ENCODE results near the gene ASPHD1.

Gene ASPHD1

DNA sequence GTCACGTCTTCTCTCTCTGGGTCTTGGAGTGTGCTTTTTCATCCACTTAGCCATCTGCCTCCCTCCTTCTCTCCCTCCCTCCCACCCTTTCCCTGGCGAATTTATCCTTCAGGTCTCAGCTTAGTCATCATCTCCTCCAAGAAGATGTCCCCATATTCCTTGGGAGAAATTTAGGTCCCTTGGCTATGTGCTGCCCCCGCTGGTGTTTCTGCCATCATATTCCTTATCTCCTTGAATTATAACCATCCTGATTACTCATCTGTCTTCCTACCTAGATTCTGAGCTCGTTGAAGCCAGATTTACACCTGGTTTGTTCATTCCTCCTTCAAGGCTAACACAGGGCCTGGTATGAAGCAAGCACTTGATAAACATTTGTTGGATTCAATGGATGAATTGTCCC, 5.9 kb upstream of the ASPHD1 start:
- Histone ChIP-seq H3K4me2 (ENCODE audit: low read length) (no peak overlapping the region), H3K18ac (ENCODE audit: low read length) (no peak overlapping the region), H3K27ac (ENCODE audit: low read depth, low read length) (no peak overlapping the region), H3K79me2 (ENCODE audit: control insufficient read depth, insufficient read depth, low read length) (no peaks in the 10 kb centered on the region), H2BK5ac (ENCODE audit: low read length) (no peak overlapping the region), H3K27me3 (ENCODE audit: insufficient read depth, low read length, poor library complexity) (no peaks in the 10 kb centered on the region), H3K4ac (ENCODE audit: low read depth, low read length) (no peak overlapping the region), H3K4me1 (ENCODE audit: control insufficient read depth, low read depth, low read length) (peaks cover 3% of the 10 kb centered on the region), H2BK15ac (replicated peaks; ENCODE audit: low read depth) (no peak overlapping the region), H4K5ac (ENCODE audit: low read length) (no peak overlapping the region), H2AK5ac (ENCODE audit: low read length) (no peak overlapping the region), H3K4me3 (ENCODE audit: low read length) (no peak overlapping the region), H3K23ac (ENCODE audit: low read length) (no peak overlapping the region), H4K8ac (ENCODE audit: low read depth, low read length) (no peak overlapping the region), H3K36me3 (ENCODE audit: control insufficient read depth, insufficient read depth, low read length) (no peaks in the 10 kb centered on the region), H3K56ac (ENCODE audit: low read length) (no peak overlapping the region), H2BK120ac (ENCODE audit: low read depth, low read length) (no peak overlapping the region), H3K9ac (ENCODE audit: low read length) (no peak overlapping the region), H3K79me1 (ENCODE audit: low read length) (peaks cover 3% of the 10 kb centered on the region)
- WGBS (ENCODE audit: extremely low coverage, insufficient coverage, low lambda C conversion rate) = no CpG with 5 or more reads among the region's 4 CpGs
- DNase-seq = no peak

DNA sequence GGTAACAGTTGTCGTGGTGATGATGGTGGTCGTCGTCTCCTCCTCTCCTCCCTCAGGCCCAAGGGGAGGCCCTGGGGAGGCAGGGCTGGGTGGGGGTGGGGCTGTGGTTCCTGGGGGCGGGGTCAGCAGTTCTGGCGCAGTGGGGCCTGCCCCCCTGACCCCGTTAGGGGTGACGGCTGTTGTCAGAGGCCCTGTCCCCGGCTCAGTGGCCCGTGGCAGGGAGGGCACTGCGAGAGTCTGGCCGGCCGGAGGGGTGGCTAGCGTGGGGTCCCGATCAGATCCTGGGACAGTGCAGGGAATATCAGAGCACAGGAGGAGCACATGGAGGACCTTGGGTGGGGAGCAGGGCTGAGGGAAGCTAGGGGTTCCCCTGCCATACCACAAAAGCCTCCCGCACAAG, 3.4 kb upstream of the ASPHD1 start:
- Histone ChIP-seq H3K27ac (ENCODE audit: low read depth, low read length) (no peak overlapping the region), H3K18ac (ENCODE audit: low read length) (no peak overlapping the region), H2BK120ac (ENCODE audit: low read depth, low read length) (no peak overlapping the region), H3K79me1 (ENCODE audit: low read length) (peaks cover 3% of the 10 kb centered on the region), H3K27me3 (ENCODE audit: insufficient read depth, low read length, poor library complexity) (no peaks in the 10 kb centered on the region), H3K56ac (ENCODE audit: low read length) (no peak overlapping the region), H3K4me2 (ENCODE audit: low read length) (no peak overlapping the region), H3K4me1 (ENCODE audit: control insufficient read depth, low read depth, low read length) (peaks cover 3% of the 10 kb centered on the region), H3K79me2 (ENCODE audit: control insufficient read depth, insufficient read depth, low read length) (no peaks in the 10 kb centered on the region), H3K36me3 (ENCODE audit: control insufficient read depth, insufficient read depth, low read length) (no peaks in the 10 kb centered on the region), H4K5ac (ENCODE audit: low read length) (no peak overlapping the region), H3K4ac (ENCODE audit: low read depth, low read length) (no peak overlapping the region), H2AK5ac (ENCODE audit: low read length) (no peak overlapping the region), H3K9ac (ENCODE audit: low read length) (no peak overlapping the region), H2BK5ac (ENCODE audit: low read length) (no peak overlapping the region), H2BK15ac (replicated peaks; ENCODE audit: low read depth) (no peak overlapping the region), H3K4me3 (ENCODE audit: low read length) (no peak overlapping the region), H4K8ac (ENCODE audit: low read depth, low read length) (no peak overlapping the region), H3K23ac (ENCODE audit: low read length) (no peak overlapping the region)
- no CpG with 5 or more reads among the region's 15 CpGs for WGBS (ENCODE audit: extremely low coverage, insufficient coverage, low lambda C conversion rate)
- DNase-seq = no peak

DNA sequence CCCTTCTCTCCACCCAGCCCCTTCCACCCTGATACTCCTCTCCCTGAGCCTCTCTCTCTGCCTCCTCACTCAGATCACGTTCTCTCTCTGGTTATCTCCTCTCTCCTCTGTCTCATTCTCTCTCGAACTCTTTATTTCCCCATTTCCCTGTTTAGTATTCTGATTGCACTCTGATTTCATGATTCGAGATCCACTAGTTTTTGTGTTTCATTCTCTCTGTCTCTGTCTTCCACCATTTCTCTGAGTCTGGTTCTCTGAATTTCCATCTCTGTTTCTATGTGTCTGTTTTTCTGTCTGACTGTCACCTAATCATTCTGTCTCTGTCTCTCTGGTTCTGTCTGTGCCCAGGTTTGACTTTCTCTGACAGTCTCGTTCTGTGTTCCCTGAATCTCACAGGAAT, 3.0 kb upstream of the ASPHD1 start:
- H4K5ac ChIP-seq (ENCODE audit: low read length) = no peak overlapping the region
- H3K27ac ChIP-seq (ENCODE audit: low read depth, low read length) = no peak overlapping the region
- H2BK120ac ChIP-seq (ENCODE audit: low read depth, low read length) = no peak overlapping the region
- H3K27me3 ChIP-seq (ENCODE audit: insufficient read depth, low read length, poor library complexity) = no peaks in the 10 kb centered on the region
- H3K18ac ChIP-seq (ENCODE audit: low read length) = no peak overlapping the region
- no CpG with 5 or more reads among the region's 4 CpGs for WGBS (ENCODE audit: extremely low coverage, insufficient coverage, low lambda C conversion rate)
- H2BK5ac ChIP-seq (ENCODE audit: low read length) = no peak overlapping the region
- no peak overlapping the region for H3K4ac ChIP-seq (ENCODE audit: low read depth, low read length)
- H3K36me3 ChIP-seq (ENCODE audit: control insufficient read depth, insufficient read depth, low read length) = no peaks in the 10 kb centered on the region
- H3K23ac ChIP-seq (ENCODE audit: low read length) = no peak overlapping the region
- no peak for DNase-seq
- H3K79me1 ChIP-seq (ENCODE audit: low read length) = peaks cover 3% of the 10 kb centered on the region
- no peak overlapping the region for H2BK15ac ChIP-seq (replicated peaks; ENCODE audit: low read depth)
- H4K8ac ChIP-seq (ENCODE audit: low read depth, low read length) = no peak overlapping the region
- no peak overlapping the region for H3K4me2 ChIP-seq (ENCODE audit: low read length)
- H3K4me3 ChIP-seq (ENCODE audit: low read length) = no peak overlapping the region
- H3K79me2 ChIP-seq (ENCODE audit: control insufficient read depth, insufficient read depth, low read length) = no peaks in the 10 kb centered on the region
- H3K4me1 ChIP-seq (ENCODE audit: control insufficient read depth, low read depth, low read length) = peaks cover 3% of the 10 kb centered on the region
- H2AK5ac ChIP-seq (ENCODE audit: low read length) = no peak overlapping the region
- H3K9ac ChIP-seq (ENCODE audit: low read length) = no peak overlapping the region
- no peak overlapping the region for H3K56ac ChIP-seq (ENCODE audit: low read length)

DNA sequence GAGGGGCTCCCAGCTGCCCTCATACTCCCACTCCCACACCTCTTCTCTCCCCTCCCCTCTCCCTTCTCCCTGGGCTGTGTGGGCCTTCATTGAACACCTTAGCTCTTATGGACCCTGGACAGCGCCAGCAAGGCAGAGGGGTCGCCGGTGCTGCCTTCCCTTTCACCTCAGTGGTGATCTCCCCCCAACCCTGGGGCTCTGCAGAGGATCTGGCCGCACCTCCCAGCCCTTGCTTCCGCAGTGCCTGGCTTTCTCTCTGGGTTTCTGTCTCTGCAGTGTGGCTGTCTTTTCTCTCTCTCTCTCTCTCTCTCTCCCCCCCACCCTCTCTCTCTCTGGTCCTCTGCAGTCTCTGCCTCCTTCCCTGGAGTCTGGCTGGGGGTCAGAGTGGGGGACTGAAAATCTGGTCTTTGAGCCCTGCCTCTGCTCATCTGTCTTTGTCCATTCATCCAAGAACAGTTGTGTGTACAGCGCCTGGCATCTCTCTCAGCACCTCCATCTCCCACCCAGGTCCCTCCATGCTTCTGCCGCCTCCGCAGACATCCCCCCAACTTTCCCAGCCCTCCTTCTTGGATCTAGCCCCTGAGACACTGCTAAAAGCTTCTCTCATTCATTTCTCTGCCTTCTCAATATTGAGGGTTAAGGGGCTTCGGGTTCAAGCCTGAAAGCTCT, 2.0 kb upstream of the ASPHD1 start:
- Histone ChIP-seq H3K79me2 (ENCODE audit: control insufficient read depth, insufficient read depth, low read length) (no peaks in the 10 kb centered on the region), H3K4ac (ENCODE audit: low read depth, low read length) (no peak overlapping the region), H3K9ac (ENCODE audit: low read length) (peak overlapping the region; percentile 87), H3K4me3 (ENCODE audit: low read length) (peak overlapping the region; percentile 55), H3K79me1 (ENCODE audit: low read length) (peaks cover 3% of the 10 kb centered on the region), H4K5ac (ENCODE audit: low read length) (no peak overlapping the region), H3K4me1 (ENCODE audit: control insufficient read depth, low read depth, low read length) (peaks cover 3% of the 10 kb centered on the region), H3K56ac (ENCODE audit: low read length) (peak overlapping the region; percentile 82), H3K36me3 (ENCODE audit: control insufficient read depth, insufficient read depth, low read length) (no peaks in the 10 kb centered on the region), H3K23ac (ENCODE audit: low read length) (no peak overlapping the region), H4K8ac (ENCODE audit: low read depth, low read length) (no peak overlapping the region), H3K27me3 (ENCODE audit: insufficient read depth, low read length, poor library complexity) (no peaks in the 10 kb centered on the region), H2AK5ac (ENCODE audit: low read length) (no peak overlapping the region), H2BK15ac (replicated peaks; ENCODE audit: low read depth) (no peak overlapping the region), H3K4me2 (ENCODE audit: low read length) (peak overlapping the region; percentile 69), H2BK5ac (ENCODE audit: low read length) (no peak overlapping the region), H3K27ac (ENCODE audit: low read depth, low read length) (no peak overlapping the region), H3K18ac (ENCODE audit: low read length) (no peak overlapping the region), H2BK120ac (ENCODE audit: low read depth, low read length) (no peak overlapping the region)
- WGBS (ENCODE audit: extremely low coverage, insufficient coverage, low lambda C conversion rate) = no CpG with 5 or more reads among the region's 9 CpGs
- DNase-seq = peak; percentile 49

DNA sequence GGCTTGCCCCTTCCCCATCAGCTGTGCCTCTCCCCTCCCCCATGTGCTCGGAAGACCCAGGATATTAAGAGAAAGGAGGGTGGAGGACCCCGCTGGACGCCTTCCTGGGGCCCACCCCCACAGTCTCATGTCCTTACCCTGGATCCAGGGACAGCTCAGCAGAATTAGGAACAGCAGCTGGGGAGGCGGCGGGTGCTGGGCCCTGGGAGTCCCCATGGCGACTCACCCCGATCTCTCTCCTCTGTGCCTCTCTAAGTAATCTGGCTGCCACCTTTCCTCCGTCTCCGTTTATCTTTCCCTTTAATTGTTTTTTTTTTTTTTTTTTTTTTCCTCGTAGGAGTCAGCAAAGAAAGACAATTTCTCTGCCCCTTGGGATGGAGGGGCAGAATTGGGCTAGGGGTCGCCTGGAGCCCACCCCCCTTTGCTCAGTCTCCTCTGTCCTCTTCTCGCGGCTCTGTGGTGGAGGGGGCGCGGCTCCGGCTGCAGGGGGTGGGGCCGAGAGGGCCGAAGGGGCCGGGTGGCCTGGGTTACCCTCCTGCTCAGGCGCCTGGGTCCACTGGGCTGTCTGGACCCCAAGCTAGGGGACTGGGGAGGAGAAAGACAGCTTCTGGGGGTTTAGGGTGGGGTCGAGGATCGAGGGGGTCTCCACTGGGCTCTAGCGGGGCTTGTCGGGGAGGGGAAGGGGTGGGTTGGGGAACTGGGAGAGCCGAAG, 1.3 kb upstream of the ASPHD1 start:
- Histone ChIP-seq H3K27ac (ENCODE audit: low read depth, low read length) (no peak overlapping the region), H4K5ac (ENCODE audit: low read length) (no peak overlapping the region), H3K36me3 (ENCODE audit: control insufficient read depth, insufficient read depth, low read length) (no peaks in the 10 kb centered on the region), H3K27me3 (ENCODE audit: insufficient read depth, low read length, poor library complexity) (no peaks in the 10 kb centered on the region), H3K18ac (ENCODE audit: low read length) (peak overlapping the region; percentile 51), H3K56ac (ENCODE audit: low read length) (peak overlapping the region; percentile 91), H2BK120ac (ENCODE audit: low read depth, low read length) (no peak overlapping the region), H3K23ac (ENCODE audit: low read length) (no peak overlapping the region), H3K79me1 (ENCODE audit: low read length) (peaks cover 6% of the 10 kb centered on the region), H3K4me1 (ENCODE audit: control insufficient read depth, low read depth, low read length) (peaks cover 3% of the 10 kb centered on the region), H3K4me2 (ENCODE audit: low read length) (peak overlapping the region; percentile 74), H3K4me3 (ENCODE audit: low read length) (peak overlapping the region; percentile 59), H2BK15ac (replicated peaks; ENCODE audit: low read depth) (no peak overlapping the region), H3K79me2 (ENCODE audit: control insufficient read depth, insufficient read depth, low read length) (no peaks in the 10 kb centered on the region), H3K4ac (ENCODE audit: low read depth, low read length) (no peak overlapping the region), H2AK5ac (ENCODE audit: low read length) (no peak overlapping the region), H3K9ac (ENCODE audit: low read length) (peak overlapping the region; percentile 87), H4K8ac (ENCODE audit: low read depth, low read length) (no peak overlapping the region), H2BK5ac (ENCODE audit: low read length) (no peak overlapping the region)
- WGBS (ENCODE audit: extremely low coverage, insufficient coverage, low lambda C conversion rate) = no CpG with 5 or more reads among the region's 25 CpGs
- DNase-seq = no peak
